ENCODE data around the gene ASF1B.

DNA sequence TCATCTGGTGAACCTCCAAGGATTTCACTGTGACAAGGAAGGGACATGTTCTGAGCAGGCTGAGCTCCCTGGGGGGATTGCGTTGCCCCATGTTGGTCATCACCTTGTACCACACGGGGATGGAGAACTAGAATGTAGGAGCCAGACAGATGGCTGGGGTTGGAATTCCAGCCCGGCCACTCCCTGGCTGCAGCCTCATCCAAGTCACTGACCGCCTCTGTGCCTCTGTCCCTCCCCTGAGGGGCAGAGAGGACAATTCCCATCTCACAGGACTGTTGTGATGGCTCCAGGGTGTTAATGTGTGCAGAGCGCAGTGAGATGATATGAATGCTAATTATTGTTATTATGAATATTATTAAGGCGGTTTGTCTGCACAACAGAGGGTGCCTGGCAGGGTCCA, 45.5 kb upstream of the ASF1B start:
- TF ChIP-seq, protein P1, sequence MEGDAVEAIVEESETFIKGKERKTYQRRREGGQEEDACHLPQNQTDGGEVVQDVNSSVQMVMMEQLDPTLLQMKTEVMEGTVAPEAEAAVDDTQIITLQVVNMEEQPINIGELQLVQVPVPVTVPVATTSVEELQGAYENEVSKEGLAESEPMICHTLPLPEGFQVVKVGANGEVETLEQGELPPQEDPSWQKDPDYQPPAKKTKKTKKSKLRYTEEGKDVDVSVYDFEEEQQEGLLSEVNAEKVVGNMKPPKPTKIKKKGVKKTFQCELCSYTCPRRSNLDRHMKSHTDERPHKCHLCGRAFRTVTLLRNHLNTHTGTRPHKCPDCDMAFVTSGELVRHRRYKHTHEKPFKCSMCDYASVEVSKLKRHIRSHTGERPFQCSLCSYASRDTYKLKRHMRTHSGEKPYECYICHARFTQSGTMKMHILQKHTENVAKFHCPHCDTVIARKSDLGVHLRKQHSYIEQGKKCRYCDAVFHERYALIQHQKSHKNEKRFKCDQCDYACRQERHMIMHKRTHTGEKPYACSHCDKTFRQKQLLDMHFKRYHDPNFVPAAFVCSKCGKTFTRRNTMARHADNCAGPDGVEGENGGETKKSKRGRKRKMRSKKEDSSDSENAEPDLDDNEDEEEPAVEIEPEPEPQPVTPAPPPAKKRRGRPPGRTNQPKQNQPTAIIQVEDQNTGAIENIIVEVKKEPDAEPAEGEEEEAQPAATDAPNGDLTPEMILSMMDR (IDR thresholded peaks at IDR 0.05), result no peak
- TF ChIP-seq EP300 (IDR thresholded peaks at IDR 0.05; ENCODE audit: low read depth), result no peak
- TF ChIP-seq POLR2A (IDR thresholded peaks at IDR 0.05), result no peak
- TF ChIP-seq POLR2AphosphoS5 (IDR thresholded peaks at IDR 0.05), result no peak

Measured in transverse colon (tissue), 4 donors.